Colonic mucosa (tissue), 4 donors: ENCODE data around the gene PLA2G2A. TPM values are rescaled to one million over a fixed set of nuclear protein-coding genes. Genes with fewer than 3 reads are reported as not detected.
"Not testable (repeated sequence)": the region's sequence is repeated elsewhere in the genome, so short reads cannot be mapped to it uniquely, and the experiment has no call there.

ENCODE experiments used
- DNase-seq: peaks from one replicate; pipeline ENCODE4 v3.0.0-alpha.2; 2020
- H3K27ac ChIP-seq: fragments of 200-600 bp; one replicate; pipeline ENCODE4 v1.8.0; 2021
- H3K27me3 ChIP-seq: fragments of 200-600 bp; one replicate; pipeline ENCODE4 v1.8.0; 2021
- H3K36me3 ChIP-seq: fragments of 200-600 bp; one replicate; pipeline ENCODE4 v1.8.0; 2021
- H3K4me1 ChIP-seq: fragments of 200-600 bp; one replicate; pipeline ENCODE4 v1.8.0; 2021; ENCODE audit warnings: mild to moderate bottlenecking
- H3K4me3 ChIP-seq: fragments of 200-600 bp; one replicate; pipeline ENCODE4 v1.8.0; 2021
- H3K9ac ChIP-seq, 2 donors: one replicate each; pipeline ENCODE4 v1.7.0; 2013; ENCODE audit warnings: control low read depth in 2 of 2, low read depth in 2 of 2, low read length in 2 of 2
- H3K9me3 ChIP-seq: fragments of 200-600 bp; one replicate; pipeline ENCODE4 v1.8.0; 2021
- CTCF ChIP-seq: fragments of 200-600 bp; IDR thresholded peaks from one replicate; pipeline ENCODE4 v1.8.0; 2022; ENCODE audit warnings: antibody characterized with exemption, mild to moderate bottlenecking
- intact Hi-C: fragments of 100-400 bp; cut with DNase I; formaldehyde crosslinking; loops from one replicate; pipeline ENCODE4 v1.14.1; 2022
- total RNA-seq, 2 donors: library from RNA; stranded (reverse); fragmentation: NEBNext Ultra II Directional in 1 of 2; extraction: Animal tissue kit (Norgen Biotek cat#: 25700) in 1 of 2; gene quantifications; one replicate each; pipeline ENCODE4 v1.2.1, GENCODE V29; 2021
- donor health status: healthy.
- donor health status: DM: no; HTN: no; CAD: no.
- donor health status: DM: no; HTN: no; CAD: no.

Gene PLA2G2A
- total RNA-seq, 2 donors from 2014 or later: 135 to 864 TPM

DNA sequence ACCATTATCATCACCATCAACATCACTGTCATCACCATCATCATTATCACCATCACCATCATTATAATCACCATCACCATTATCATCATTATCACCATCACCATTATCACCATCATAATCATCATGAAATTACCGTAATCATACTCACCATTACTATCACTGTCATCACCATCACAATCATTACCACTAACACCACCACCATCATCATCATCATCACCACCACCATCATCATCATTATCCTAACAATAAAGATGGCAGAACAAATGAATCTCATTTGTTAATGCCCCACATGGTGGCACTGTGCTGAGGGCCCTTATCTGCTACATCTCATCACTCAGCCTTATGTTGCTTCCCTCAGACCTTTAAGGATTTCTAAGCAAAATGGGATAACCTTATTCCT, 46.6 kb downstream of the PLA2G2A start:
- no peak for TF ChIP-seq CTCF
- Histone ChIP-seq H3K27me3 (no peaks in the 10 kb centered on the region), H3K9ac (no peak overlapping the region), H3K4me3 (no peak overlapping the region), H3K27ac (no peak overlapping the region), H3K9me3 (no peaks in the 10 kb centered on the region), H3K36me3 (no peaks in the 10 kb centered on the region), H3K4me1 (no peaks in the 10 kb centered on the region)
- no peak for DNase-seq
- intact Hi-C loops: no loop called here

GRCh38 chr1:19927130-19927421, 52.3 kb downstream of the PLA2G2A start:
- H3K9ac ChIP-seq, H3K36me3 ChIP-seq, H3K27me3 ChIP-seq, H3K27ac ChIP-seq, H3K9me3 ChIP-seq, H3K4me1 ChIP-seq, DNase-seq, H3K4me3 ChIP-seq, intact Hi-C loops: not testable (repeated sequence)

- Histone ChIP-seq H3K4me1 (no peaks in the 10 kb centered on the region), H3K36me3 (no peaks in the 10 kb centered on the region), H3K9ac (no peak overlapping the region), H3K9me3 (no peaks in the 10 kb centered on the region), H3K27me3 (no peaks in the 10 kb centered on the region), H3K27ac (no peak overlapping the region), H3K4me3 (no peak overlapping the region)
- DNase-seq: no peak
- intact Hi-C loops: no loop called here
- no peak for TF ChIP-seq CTCF
Observed at GRCh38 chr1:19926296-19927129, 52.9 kb downstream of the PLA2G2A start.

Other genes with a start within 250 kb of the PLA2G2A start
- gene TMCO4, start 179.7 kb downstream of the PLA2G2A start, total RNA-seq: 10 to 100 TPM; 26.9 to 44.1 TPM
- 10 to 100 TPM; 43.0 to 71.4 TPM for gene RNF186, start 164.3 kb downstream of the PLA2G2A start, total RNA-seq
- gene OTUD3, start 97.2 kb downstream of the PLA2G2A start, total RNA-seq: 10 to 100 TPM in 1 of 2 donors, 1 to 10 TPM in 1; 9.6 to 15.6 TPM
- gene PLA2G2E, start 56.0 kb downstream of the PLA2G2A start, total RNA-seq: not detected
- 1 to 10 TPM in 1 of 2 donors, not detected in 1; 1.8 TPM for gene PLA2G5, start 90.6 kb upstream of the PLA2G2A start, total RNA-seq
- gene PLA2G2D, start 139.9 kb upstream of the PLA2G2A start, total RNA-seq: under 1 TPM; 0.21 to 0.25 TPM
- not detected for gene PLA2G2F, start 159.7 kb upstream of the PLA2G2A start, total RNA-seq
- gene UBXN10, start 206.5 kb upstream of the PLA2G2A start, total RNA-seq: 1 to 10 TPM; 3.3 to 3.5 TPM
- under 1 TPM in 1 of 2 donors, not detected in 1; 0.27 TPM for gene PLA2G2C, start 206.9 kb upstream of the PLA2G2A start, total RNA-seq